Kidney epithelial cell (primary cell): ENCODE data around the gene NOXA1. TPM values are rescaled to one million over a fixed set of nuclear protein-coding genes. Genes with fewer than 3 reads are reported as not detected.

ENCODE experiments used
- DNase-seq: peaks from one replicate; pipeline ENCODE4 v3.0.0-alpha.2; 2010; ENCODE audit warnings: low read depth
- H3K27me3 ChIP-seq: 2 replicates; pipeline ENCODE4 v1.6.0; 2011; ENCODE audit warnings: low read length; ENCODE audit not compliant: control insufficient read depth, insufficient read depth
- H3K36me3 ChIP-seq: 2 replicates; pipeline ENCODE4 v1.5.1; 2011; ENCODE audit warnings: low read length; ENCODE audit not compliant: control insufficient read depth, insufficient read depth
- H3K4me3 ChIP-seq: 2 replicates; pipeline ENCODE4 v1.5.1; 2011; ENCODE audit warnings: low read depth, mild to moderate bottlenecking, control low read depth, low read length
- total RNA-seq: library from RNA; depleted of rRNA; stranded (reverse); fragments of >200 nt; gene quantifications from 2 replicates; pipeline ENCODE4 v1.2.3, GENCODE V29; 2015
- TF ChIP-seq, protein P1 (sequence below): IDR thresholded peaks from 2 replicates; pipeline ENCODE4 v1.5.1; 2011; ENCODE audit warnings: mild to moderate bottlenecking, moderate library complexity, low read length, control low read depth, inconsistent platforms; ENCODE audit not compliant: insufficient read depth, poor library complexity, severe bottlenecking

The NOXA1 gene
- total RNA-seq, 1 donor from 2014 or later, result 0.84 TPM

DNA sequence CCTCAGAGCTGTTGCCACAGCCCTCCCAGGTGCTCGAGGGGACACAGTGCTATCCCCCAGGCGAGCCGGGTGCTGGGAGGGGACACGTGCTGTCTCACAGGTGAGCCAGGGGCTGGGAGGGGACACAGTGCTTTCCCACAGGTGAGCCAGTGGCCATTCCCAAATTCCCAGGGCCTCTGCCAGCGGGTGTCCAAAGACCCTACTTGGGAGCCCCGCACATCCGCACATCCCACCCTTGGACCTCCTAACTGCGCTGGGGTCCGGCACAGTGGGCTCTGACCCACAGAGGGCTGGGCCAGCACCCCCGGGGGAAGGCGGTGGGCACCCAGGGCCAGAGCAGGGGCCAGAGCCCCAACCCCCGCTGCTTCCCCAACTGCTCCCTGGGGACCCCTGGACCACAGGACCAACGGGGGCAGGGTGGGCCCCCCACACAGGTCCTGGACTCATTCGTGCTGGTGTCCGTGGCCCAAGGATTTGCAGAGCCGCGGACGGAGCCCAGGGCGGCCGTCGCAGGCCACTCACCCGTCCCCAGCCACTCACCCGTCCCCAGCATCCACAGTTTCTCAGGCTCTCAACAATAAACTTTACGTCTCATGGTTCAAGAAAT is 18.1 kb upstream of the NOXA1 start:
- H3K4me3 ChIP-seq, result no peak overlapping the region
- DNase-seq, result no peak
- no peaks in the 10 kb centered on the region for H3K36me3 ChIP-seq
- peaks cover 15% of the 10 kb centered on the region for H3K27me3 ChIP-seq
- TF ChIP-seq, protein P1, sequence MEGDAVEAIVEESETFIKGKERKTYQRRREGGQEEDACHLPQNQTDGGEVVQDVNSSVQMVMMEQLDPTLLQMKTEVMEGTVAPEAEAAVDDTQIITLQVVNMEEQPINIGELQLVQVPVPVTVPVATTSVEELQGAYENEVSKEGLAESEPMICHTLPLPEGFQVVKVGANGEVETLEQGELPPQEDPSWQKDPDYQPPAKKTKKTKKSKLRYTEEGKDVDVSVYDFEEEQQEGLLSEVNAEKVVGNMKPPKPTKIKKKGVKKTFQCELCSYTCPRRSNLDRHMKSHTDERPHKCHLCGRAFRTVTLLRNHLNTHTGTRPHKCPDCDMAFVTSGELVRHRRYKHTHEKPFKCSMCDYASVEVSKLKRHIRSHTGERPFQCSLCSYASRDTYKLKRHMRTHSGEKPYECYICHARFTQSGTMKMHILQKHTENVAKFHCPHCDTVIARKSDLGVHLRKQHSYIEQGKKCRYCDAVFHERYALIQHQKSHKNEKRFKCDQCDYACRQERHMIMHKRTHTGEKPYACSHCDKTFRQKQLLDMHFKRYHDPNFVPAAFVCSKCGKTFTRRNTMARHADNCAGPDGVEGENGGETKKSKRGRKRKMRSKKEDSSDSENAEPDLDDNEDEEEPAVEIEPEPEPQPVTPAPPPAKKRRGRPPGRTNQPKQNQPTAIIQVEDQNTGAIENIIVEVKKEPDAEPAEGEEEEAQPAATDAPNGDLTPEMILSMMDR, result no peak

DNA sequence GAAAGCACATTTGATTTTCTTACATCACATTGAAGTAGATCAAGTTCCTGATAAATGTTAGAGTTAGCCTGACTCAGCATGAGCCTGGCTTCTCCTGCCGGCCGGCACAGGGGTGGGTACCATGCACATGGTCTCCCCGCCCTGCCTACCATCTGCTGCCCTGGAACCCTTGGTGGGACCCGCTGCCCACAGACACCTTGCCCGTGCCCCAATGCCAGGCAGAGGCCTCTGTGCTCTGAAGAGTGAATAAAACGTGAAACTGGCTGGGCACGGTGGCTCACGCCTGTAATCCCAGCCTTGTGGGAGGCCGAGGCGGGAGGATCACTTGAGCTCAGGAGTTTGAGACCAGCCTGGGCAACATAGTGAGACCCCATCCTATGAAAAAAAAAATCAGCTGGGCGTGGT is 17.5 kb upstream of the NOXA1 start:
- H3K36me3 ChIP-seq, result no peaks in the 10 kb centered on the region
- no peak for DNase-seq
- H3K27me3 ChIP-seq, result peaks cover 15% of the 10 kb centered on the region
- TF ChIP-seq, protein P1, result no peak
- H3K4me3 ChIP-seq, result no peak overlapping the region

DNA sequence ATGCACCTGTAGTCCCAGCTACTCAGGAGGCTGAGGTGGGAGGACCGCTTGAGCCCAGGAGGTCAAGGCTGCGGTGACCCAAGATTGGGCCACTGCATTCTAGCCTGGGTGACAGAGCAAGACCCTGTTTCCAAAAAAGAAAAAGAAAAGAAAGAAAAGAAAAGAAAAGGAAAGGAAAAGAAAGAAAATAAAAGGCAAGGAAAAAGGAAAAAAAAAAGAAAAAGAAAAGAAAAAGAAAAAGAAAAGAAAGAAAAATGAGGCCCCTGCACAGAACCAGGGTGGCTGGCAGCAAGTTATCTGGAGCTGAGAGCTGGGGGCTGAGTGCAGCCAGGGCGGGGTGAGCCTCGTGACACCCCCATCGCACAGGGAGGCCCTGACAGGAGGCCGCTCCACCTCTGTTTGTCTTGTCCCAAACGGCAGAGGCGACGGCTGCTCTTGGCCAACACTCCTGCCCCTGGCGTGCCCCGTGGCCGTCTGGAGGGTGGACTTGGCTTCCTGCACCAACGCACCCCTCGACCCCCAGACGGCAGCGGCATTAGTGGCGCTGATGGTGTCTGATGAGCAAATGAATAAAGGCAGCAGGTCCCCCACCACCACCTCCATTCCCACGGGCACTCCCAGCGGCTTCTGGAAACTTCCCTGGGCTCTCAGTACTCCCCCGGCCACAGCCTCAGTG is 17.0 kb upstream of the NOXA1 start:
- H3K27me3 ChIP-seq, result peaks cover 15% of the 10 kb centered on the region
- peak overlapping the region; percentile 16 for H3K4me3 ChIP-seq
- DNase-seq, result no peak

DNA sequence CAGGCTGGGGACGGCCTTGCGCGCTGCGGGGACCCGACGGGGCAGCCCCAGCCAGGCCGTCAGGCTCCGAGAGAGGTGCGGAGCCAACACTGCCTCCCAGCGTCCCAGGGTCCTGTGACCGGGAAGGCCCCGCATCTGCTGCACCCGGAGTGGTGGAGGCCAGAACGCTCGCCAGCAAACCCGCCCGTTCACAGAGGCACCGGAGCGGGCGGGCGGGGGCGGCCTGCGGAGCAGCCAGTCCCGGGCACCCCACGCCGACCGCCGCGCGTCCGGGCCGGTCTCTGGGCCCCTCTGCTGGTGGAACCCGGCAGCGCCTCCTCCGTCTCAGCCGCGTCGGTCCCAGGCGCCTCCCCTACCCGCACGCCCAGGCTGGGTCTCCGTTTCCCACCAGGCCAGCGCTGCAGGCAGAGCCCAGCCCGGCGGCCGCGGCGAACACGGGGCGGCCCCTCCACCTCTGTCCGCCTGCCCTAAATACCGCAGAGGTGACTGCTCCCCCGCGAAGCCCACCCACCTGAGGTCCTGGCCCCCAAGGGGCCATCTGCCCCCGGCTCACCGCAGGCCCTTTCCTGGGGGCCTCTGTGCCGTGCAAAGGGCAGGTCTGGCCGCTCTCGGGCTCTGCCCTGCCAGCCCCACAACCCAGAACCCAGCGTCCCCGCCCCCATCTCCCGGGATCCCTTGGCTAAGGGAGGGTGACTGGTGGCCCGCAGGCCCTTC is 16.2 kb upstream of the NOXA1 start:
- Histone ChIP-seq H3K4me3 (peak overlapping the region; percentile 16), H3K36me3 (no peaks in the 10 kb centered on the region), H3K27me3 (peaks cover 15% of the 10 kb centered on the region)
- no peak for DNase-seq
- TF ChIP-seq, protein P1, result peak; percentile 30

More for the DNA sequence above, 17.0 kb upstream of the NOXA1 start:
- TF ChIP-seq, protein P1, result no peak
- H3K36me3 ChIP-seq, result no peaks in the 10 kb centered on the region

DNA sequence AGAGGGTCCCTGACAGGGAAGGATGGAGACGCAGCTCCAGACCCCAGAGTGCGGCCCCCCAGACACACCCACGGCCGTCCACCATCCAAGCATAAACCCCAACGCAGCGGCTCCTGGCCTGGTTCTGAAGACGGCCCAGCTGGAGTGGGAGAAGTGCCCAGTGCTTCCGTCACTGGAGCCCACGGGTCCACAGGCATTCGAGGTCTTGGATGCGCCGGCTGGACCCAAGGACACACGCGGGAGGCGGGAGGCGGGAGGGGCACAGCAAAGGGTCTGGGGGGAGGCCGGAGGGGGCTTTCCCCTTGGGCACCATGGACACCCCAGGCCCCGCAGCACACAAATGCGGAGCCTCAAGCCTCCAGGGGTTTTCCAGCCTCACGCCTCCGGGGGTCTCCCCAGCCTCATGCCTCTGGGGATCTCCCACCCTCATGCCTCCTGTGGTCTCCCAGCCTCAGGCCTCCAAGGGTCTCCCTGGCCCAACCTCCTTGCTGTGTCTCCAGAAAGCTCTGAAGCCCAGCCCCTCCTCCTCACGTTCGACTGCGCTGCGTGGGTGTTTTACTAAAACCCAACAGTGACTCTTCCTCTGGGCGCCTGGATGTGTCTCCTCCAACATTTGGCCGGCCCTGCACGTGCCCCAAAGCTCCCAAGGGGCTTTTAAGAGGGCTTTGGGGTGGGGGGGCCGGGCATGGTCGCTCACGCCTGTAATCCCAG is 15.4 kb upstream of the NOXA1 start:
- H3K4me3 ChIP-seq, result no peak overlapping the region
- TF ChIP-seq, protein P1, result no peak
- no peak for DNase-seq

More for the DNA sequence above, 15.4 kb upstream of the NOXA1 start:
- Histone ChIP-seq H3K36me3 (no peaks in the 10 kb centered on the region), H3K27me3 (peaks cover 15% of the 10 kb centered on the region)
